ENCODE data around the gene UPK2. TPM values are rescaled to one million over a fixed set of nuclear protein-coding genes. Genes with fewer than 3 reads are reported as not detected.

Gene UPK2
- total RNA-seq, 2 experiments from 2014 or later, result 0.28 to 0.34 TPM

DNA sequence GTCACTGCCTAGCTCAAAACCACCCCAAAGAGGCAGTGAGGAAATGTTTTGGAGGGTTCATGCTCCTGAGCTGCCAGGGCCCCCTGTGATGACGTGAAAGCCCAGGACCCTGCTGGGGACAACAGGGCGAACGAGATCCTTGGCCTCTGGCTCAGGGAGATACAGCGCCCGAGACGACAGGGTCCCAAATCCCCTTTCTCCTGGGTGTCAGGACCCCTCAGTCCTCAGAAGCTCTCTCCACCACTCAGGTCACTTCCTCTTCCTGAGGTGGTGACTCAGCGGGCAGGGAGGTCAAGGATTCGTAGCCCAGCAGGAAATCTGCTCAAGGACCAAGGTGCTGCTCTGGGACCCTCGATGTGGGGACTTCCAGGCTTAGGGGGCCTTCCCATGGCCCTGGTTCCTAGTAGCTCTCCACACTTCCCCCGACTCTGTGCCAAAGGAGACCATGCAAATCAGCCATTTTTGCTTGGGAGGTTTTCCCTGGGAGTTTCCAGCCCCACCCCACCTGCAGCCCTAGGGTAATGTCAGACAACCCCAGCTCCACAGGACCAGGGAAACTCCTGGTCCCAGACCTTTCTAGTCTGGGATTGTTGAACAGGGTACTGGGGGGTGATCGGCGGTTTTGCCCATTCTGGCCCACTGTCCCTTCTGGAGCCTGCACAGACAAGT is 43.2 kb upstream of the UPK2 start:
- CTCF ChIA-PET (ENCODE audit: unreplicated experiment), result interaction anchor here (0.6 to 3.6 kb wide), 7 partner anchors 11 to 55 kb away, joined by 3 to 31 read pairs (median 4); partner anchors contain the start of gene BCL9L
- Histone ChIP-seq H3K27ac (ENCODE audit: low read depth, low read length, poor library complexity, severe bottlenecking) (peak overlapping the region; percentile 88), H3K4me2 (ENCODE audit: low read length) (peak overlapping the region; percentile 82), H2AFZ (ENCODE audit: low read length) (no peak overlapping the region), H3K4me1 (ENCODE audit: insufficient read depth, low read length, poor library complexity, severe bottlenecking) (peaks cover 80% of the 10 kb centered on the region), H3K4me3 (ENCODE audit: low read depth, low read length, poor library complexity, severe bottlenecking) (peak overlapping the region; percentile 38), H3K9me3 (ENCODE audit: low read length) (no peaks in the 10 kb centered on the region), H4K20me1 (ENCODE audit: insufficient read depth, low read length) (no peaks in the 10 kb centered on the region), H3K79me2 (ENCODE audit: insufficient read depth, low read depth, low read length) (peaks cover 8% of the 10 kb centered on the region; the same call in 1 of the 2 replicates), H3K9me2 (ENCODE audit: insufficient read depth, low read length) (no peaks in the 10 kb centered on the region), H3K36me3 (ENCODE audit: insufficient read depth, low read length) (no peaks in the 10 kb centered on the region)
- TF ChIP-seq CTCF (conservative IDR thresholded peaks at IDR 0.05; ENCODE audit: low read length) (no peak), EZH2phosphoT487 (IDR thresholded peaks at IDR 0.05; ENCODE audit: borderline replicate concordance, low read depth, low read length) (no peak)
- BruUV-seq (replicated peaks), result no TSS peak
- intact Hi-C loops (cut with micrococcal nuclease; ENCODE audit: unreplicated experiment), result no loop called here
- POLR2A ChIA-PET, result interaction anchor here (0.5 to 3.5 kb wide), 11 partner anchors 10 to 545 kb away, joined by 3 to 25 read pairs (median 4); no protein-coding TSS in a partner anchor
- no peak for DNase-seq (ENCODE audit: low spot score)

- POLR2A ChIA-PET, result interaction anchor here (0.5 to 3.5 kb wide), 12 partner anchors 10 to 218 kb away, joined by 3 to 25 read pairs (median 4); no protein-coding TSS in a partner anchor
- no TSS peak for BruUV-seq (replicated peaks)
- H3K9me2 ChIP-seq (ENCODE audit: insufficient read depth, low read length), result no peaks in the 10 kb centered on the region
- H3K4me2 ChIP-seq (ENCODE audit: low read length), result peak overlapping the region; percentile 82
- peak overlapping the region; percentile 88 for H3K27ac ChIP-seq (ENCODE audit: low read depth, low read length, poor library complexity, severe bottlenecking)
- intact Hi-C loops (cut with micrococcal nuclease; ENCODE audit: unreplicated experiment), result loop anchor here (1.0 kb wide), 1 partner anchor 11 kb away; no protein-coding TSS in a partner anchor
- TF ChIP-seq CTCF (conservative IDR thresholded peaks at IDR 0.05; ENCODE audit: low read length), result no peak
- TF ChIP-seq EZH2phosphoT487 (IDR thresholded peaks at IDR 0.05; ENCODE audit: borderline replicate concordance, low read depth, low read length), result no peak
- H3K4me1 ChIP-seq (ENCODE audit: insufficient read depth, low read length, poor library complexity, severe bottlenecking), result peaks cover 86% of the 10 kb centered on the region
- CTCF ChIA-PET (ENCODE audit: unreplicated experiment), result interaction anchor here (0.6 to 3.6 kb wide), 8 partner anchors 11 to 43 kb away, joined by 3 to 31 read pairs (median 4); partner anchors contain the start of gene BCL9L
- no peak for DNase-seq (ENCODE audit: low spot score)
- no peaks in the 10 kb centered on the region for H3K36me3 ChIP-seq (ENCODE audit: insufficient read depth, low read length)
- H3K4me3 ChIP-seq (ENCODE audit: low read depth, low read length, poor library complexity, severe bottlenecking), result peak overlapping the region; percentile 53
- H2AFZ ChIP-seq (ENCODE audit: low read length), result peak overlapping the region; percentile 2; the same call in 1 of the 2 replicates
- no peaks in the 10 kb centered on the region for H4K20me1 ChIP-seq (ENCODE audit: insufficient read depth, low read length)
- peaks cover 8% of the 10 kb centered on the region; the same call in 1 of the 2 replicates for H3K79me2 ChIP-seq (ENCODE audit: insufficient read depth, low read depth, low read length)
- H3K9me3 ChIP-seq (ENCODE audit: low read length), result no peaks in the 10 kb centered on the region
Measured at GRCh38 chr11:118913411-118914125, 42.5 kb upstream of the UPK2 start.

Data from OCI-LY7 (cell line).